ENCODE results near the gene KRTAP4-1. TPM values are rescaled to one million over a fixed set of nuclear protein-coding genes. Genes with fewer than 3 reads are reported as not detected.

Gene KRTAP4-1
- total RNA-seq, 1 donor from 2014 or later: not detected

Other genes with a start within 250 kb of the KRTAP4-1 start
- not detected in 2 replicates for gene KRT23, start 247.3 kb downstream of the KRTAP4-1 start, total RNA-seq
- not detected in 2 replicates for gene KRT39, start 218.0 kb downstream of the KRTAP4-1 start, total RNA-seq
- not detected in 2 replicates for gene KRT40, start 200.6 kb downstream of the KRTAP4-1 start, total RNA-seq
- not detected in 2 replicates for gene KRTAP3-3, start 190.7 kb downstream of the KRTAP4-1 start, total RNA-seq
- gene KRTAP3-2, start 185.0 kb downstream of the KRTAP4-1 start, total RNA-seq: not detected in 2 replicates
- gene KRTAP3-1, start 175.8 kb downstream of the KRTAP4-1 start, total RNA-seq: not detected in 2 replicates
- not detected in 2 replicates for gene KRTAP1-5, start 157.7 kb downstream of the KRTAP4-1 start, total RNA-seq
- gene KRTAP1-4, start 154.7 kb downstream of the KRTAP4-1 start, total RNA-seq: not detected in 2 replicates
- gene KRTAP1-3, start 150.0 kb downstream of the KRTAP4-1 start, total RNA-seq: not detected in 2 replicates
- not detected in 2 replicates for gene KRTAP1-1, start 143.5 kb downstream of the KRTAP4-1 start, total RNA-seq
- gene KRTAP2-1, start 137.6 kb downstream of the KRTAP4-1 start, total RNA-seq: not detected in 2 replicates
- not detected in 2 replicates for gene KRTAP2-2, start 129.7 kb downstream of the KRTAP4-1 start, total RNA-seq
- gene KRTAP2-3, start 124.8 kb downstream of the KRTAP4-1 start, total RNA-seq: not detected in 2 replicates
- gene KRTAP2-4, start 119.0 kb downstream of the KRTAP4-1 start, total RNA-seq: not detected in 2 replicates
- not detected in 2 replicates for gene KRTAP4-7, start 100.8 kb downstream of the KRTAP4-1 start, total RNA-seq
- gene KRTAP4-8, start 86.8 kb downstream of the KRTAP4-1 start, total RNA-seq: not detected in 2 replicates
- not detected in 2 replicates for gene KRTAP4-16, start 82.7 kb downstream of the KRTAP4-1 start, total RNA-seq
- not detected in 2 replicates for gene KRTAP4-9, start 79.5 kb downstream of the KRTAP4-1 start, total RNA-seq
- gene KRTAP4-11, start 66.5 kb downstream of the KRTAP4-1 start, total RNA-seq: not detected in 2 replicates
- gene KRTAP4-12, start 60.7 kb downstream of the KRTAP4-1 start, total RNA-seq: not detected in 2 replicates
- not detected in 2 replicates for gene KRTAP4-6, start 44.4 kb downstream of the KRTAP4-1 start, total RNA-seq
- gene KRTAP4-5, start 35.1 kb downstream of the KRTAP4-1 start, total RNA-seq: not detected in 2 replicates
- not detected in 2 replicates for gene KRTAP4-4, start 24.2 kb downstream of the KRTAP4-1 start, total RNA-seq
- not detected in 2 replicates for gene KRTAP4-3, start 16.7 kb downstream of the KRTAP4-1 start, total RNA-seq
- not detected in 2 replicates for gene KRTAP4-2, start 6.7 kb downstream of the KRTAP4-1 start, total RNA-seq
- not detected in 2 replicates for gene KRTAP9-1, start 5.0 kb upstream of the KRTAP4-1 start, total RNA-seq
- not detected in 2 replicates for gene KRTAP9-2, start 41.7 kb upstream of the KRTAP4-1 start, total RNA-seq
- not detected in 2 replicates for gene KRTAP9-3, start 47.5 kb upstream of the KRTAP4-1 start, total RNA-seq
- gene KRTAP9-8, start 53.1 kb upstream of the KRTAP4-1 start, total RNA-seq: not detected in 2 replicates
- gene KRTAP9-4, start 64.8 kb upstream of the KRTAP4-1 start, total RNA-seq: not detected in 2 replicates
- not detected in 2 replicates for gene KRTAP9-9, start 70.5 kb upstream of the KRTAP4-1 start, total RNA-seq
- not detected in 2 replicates for gene KRTAP9-6, start 80.5 kb upstream of the KRTAP4-1 start, total RNA-seq
- gene KRTAP9-7, start 90.8 kb upstream of the KRTAP4-1 start, total RNA-seq: not detected in 2 replicates
- gene KRTAP29-1, start 117.9 kb upstream of the KRTAP4-1 start, total RNA-seq: not detected in 2 replicates
- not detected in 2 replicates for gene KRTAP16-1, start 124.4 kb upstream of the KRTAP4-1 start, total RNA-seq
- gene KRTAP17-1, start 130.8 kb upstream of the KRTAP4-1 start, total RNA-seq: not detected in 2 replicates
- not detected in 2 replicates for gene KRT33A, start 165.9 kb upstream of the KRTAP4-1 start, total RNA-seq
- gene KRT33B, start 184.9 kb upstream of the KRTAP4-1 start, total RNA-seq: not detected in 2 replicates
- gene KRT34, start 197.4 kb upstream of the KRTAP4-1 start, total RNA-seq: not detected in 2 replicates
- gene KRT31, start 212.7 kb upstream of the KRTAP4-1 start, total RNA-seq: not detected in 2 replicates
- not detected in 2 replicates for gene KRT37, start 239.7 kb upstream of the KRTAP4-1 start, total RNA-seq